ENCODE results near the gene CARS2.

The CARS2 gene

GRCh38 chr13:110651271-110651670 is 54.6 kb downstream of the CARS2 start:
- no peak for DNase-seq

GRCh38 chr13:110650436-110650835 is 55.5 kb downstream of the CARS2 start:
- DNase-seq: no peak

GRCh38 chr13:110649551-110649950 is 56.4 kb downstream of the CARS2 start:
- DNase-seq: no peak

- no peak for DNase-seq
Observed at GRCh38 chr13:110648848-110649421, 57.0 kb downstream of the CARS2 start.

GRCh38 chr13:110648146-110648819 is 57.6 kb downstream of the CARS2 start:
- no peak for DNase-seq

- no peak for DNase-seq
Observed at GRCh38 chr13:110647365-110647737, 58.6 kb downstream of the CARS2 start.

- no peak for DNase-seq
Observed at GRCh38 chr13:110646442-110647364, 59.2 kb downstream of the CARS2 start.

- DNase-seq: no peak
Observed at GRCh38 chr13:110645750-110646149, 60.2 kb downstream of the CARS2 start.

- DNase-seq: peak; percentile 93
Observed at GRCh38 chr13:110644892-110645521, 60.9 kb downstream of the CARS2 start.

GRCh38 chr13:110643768-110644421 is 62.0 kb downstream of the CARS2 start:
- DNase-seq: no peak

- DNase-seq: no peak
Observed at GRCh38 chr13:110643324-110643723, 62.6 kb downstream of the CARS2 start.

GRCh38 chr13:110642291-110642981 is 63.5 kb downstream of the CARS2 start:
- DNase-seq: no peak

GRCh38 chr13:110641055-110642015 is 64.6 kb downstream of the CARS2 start:
- DNase-seq: no peak

- no peak for DNase-seq
Observed at GRCh38 chr13:110640591-110641029, 65.3 kb downstream of the CARS2 start.

- DNase-seq: no peak
Observed at GRCh38 chr13:110639935-110640334, 66.0 kb downstream of the CARS2 start.

GRCh38 chr13:110638814-110639806 is 66.8 kb downstream of the CARS2 start:
- DNase-seq: peak; percentile 53

GRCh38 chr13:110638257-110638656 is 67.7 kb downstream of the CARS2 start:
- DNase-seq: no peak

GRCh38 chr13:110637747-110638146 is 68.2 kb downstream of the CARS2 start:
- DNase-seq: no peak

- no peak for DNase-seq
Observed at GRCh38 chr13:110637275-110637674, 68.6 kb downstream of the CARS2 start.

Measured in islet precursor cell (in vitro differentiated cells).